Peyer's patch (tissue), 4 donors: Measurements from ENCODE around the gene TMEM267.
"Not testable (repeated sequence)": the region's sequence is repeated elsewhere in the genome, so short reads cannot be mapped to it uniquely, and the experiment has no call there.

Experiments
- CTCF ChIP-seq, 6 experiments: fragments of 450-650 bp in 4 of 6; fragments of 200-600 bp in 2 of 6; sonication (generic) in 1 of 6; IDR thresholded peaks; one replicate each; pipeline ENCODE4 v1.5.1; 2017 to 2019; ENCODE audit warnings: antibody characterized with exemption in 6 of 6, mild to moderate bottlenecking in 3 of 6, moderate library complexity in 1 of 6
- POLR2A ChIP-seq, 2 donors: fragments of 450-650 bp; IDR thresholded peaks; one replicate each; pipeline ENCODE4 v1.5.1; 2017; ENCODE audit warnings: antibody characterized with exemption in 2 of 2, mild to moderate bottlenecking in 2 of 2, moderate library complexity in 2 of 2

- not testable (repeated sequence) for TF ChIP-seq CTCF, POLR2A (IDR thresholded peaks at IDR 0.05)
Measured at GRCh38 chr5:43441575-43441974, 42.1 kb downstream of the TMEM267 start.
